ENCODE data around the gene MYO16.

The MYO16 gene

GRCh38 chr13:109145631-109146030 is 516.2 kb downstream of the MYO16 start:
- H3K27me3 ChIP-seq (ENCODE audit: control insufficient read depth, insufficient read depth, low read length, poor library complexity, severe bottlenecking) = no peaks in the 10 kb centered on the region
- 23 to 24% methylated on average over 2 to 4 of the region's 4 CpGs for WGBS, 2 experiments
- no peak overlapping the region for H3K4me3 ChIP-seq (ENCODE audit: insufficient read depth, low read depth, low read length)
- no peaks in the 10 kb centered on the region for H3K9me3 ChIP-seq (ENCODE audit: control insufficient read depth, low read length)
- no peaks in the 10 kb centered on the region for H3K36me3 ChIP-seq (ENCODE audit: control insufficient read depth, insufficient read depth, low read length)
- H3K4me1 ChIP-seq (ENCODE audit: control insufficient read depth, insufficient read depth, low read length) = peaks cover 5% of the 10 kb centered on the region
- no peak overlapping the region for H3K27ac ChIP-seq (ENCODE audit: insufficient read depth, low read depth, low read length, poor library complexity, severe bottlenecking)

GRCh38 chr13:109146393-109146792 is 517.0 kb downstream of the MYO16 start:
- Histone ChIP-seq H3K9me3 (ENCODE audit: control insufficient read depth, low read length) (no peaks in the 10 kb centered on the region), H3K27me3 (ENCODE audit: control insufficient read depth, insufficient read depth, low read length, poor library complexity, severe bottlenecking) (no peaks in the 10 kb centered on the region), H3K27ac (ENCODE audit: insufficient read depth, low read depth, low read length, poor library complexity, severe bottlenecking) (no peak overlapping the region), H3K4me3 (ENCODE audit: insufficient read depth, low read depth, low read length) (no peak overlapping the region), H3K36me3 (ENCODE audit: control insufficient read depth, insufficient read depth, low read length) (no peaks in the 10 kb centered on the region), H3K4me1 (ENCODE audit: control insufficient read depth, insufficient read depth, low read length) (peaks cover 13% of the 10 kb centered on the region)
- WGBS, 2 experiments = 95 to 97% methylated on average over 4 of the region's 4 CpGs

- WGBS, 2 experiments = 93 to 97% methylated on average over 11 of the region's 11 CpGs
- Histone ChIP-seq H3K27me3 (ENCODE audit: control insufficient read depth, insufficient read depth, low read length, poor library complexity, severe bottlenecking) (no peaks in the 10 kb centered on the region), H3K9me3 (ENCODE audit: control insufficient read depth, low read length) (no peaks in the 10 kb centered on the region), H3K36me3 (ENCODE audit: control insufficient read depth, insufficient read depth, low read length) (no peaks in the 10 kb centered on the region), H3K27ac (ENCODE audit: insufficient read depth, low read depth, low read length, poor library complexity, severe bottlenecking) (no peak overlapping the region), H3K4me1 (ENCODE audit: control insufficient read depth, insufficient read depth, low read length) (peaks cover 16% of the 10 kb centered on the region), H3K4me3 (ENCODE audit: insufficient read depth, low read depth, low read length) (no peak overlapping the region)
Observed at GRCh38 chr13:109146912-109147647, 517.7 kb downstream of the MYO16 start.

- Histone ChIP-seq H3K27ac (ENCODE audit: insufficient read depth, low read depth, low read length, poor library complexity, severe bottlenecking) (no peak overlapping the region), H3K9me3 (ENCODE audit: control insufficient read depth, low read length) (no peaks in the 10 kb centered on the region), H3K36me3 (ENCODE audit: control insufficient read depth, insufficient read depth, low read length) (no peaks in the 10 kb centered on the region), H3K4me1 (ENCODE audit: control insufficient read depth, insufficient read depth, low read length) (peaks cover 16% of the 10 kb centered on the region), H3K27me3 (ENCODE audit: control insufficient read depth, insufficient read depth, low read length, poor library complexity, severe bottlenecking) (no peaks in the 10 kb centered on the region), H3K4me3 (ENCODE audit: insufficient read depth, low read depth, low read length) (no peak overlapping the region)
- WGBS, 2 experiments = 90 to 95% methylated on average over 2 to 3 of the region's 3 CpGs
Observed at GRCh38 chr13:109148243-109148642, 518.8 kb downstream of the MYO16 start.

- no peak overlapping the region for H3K4me3 ChIP-seq (ENCODE audit: insufficient read depth, low read depth, low read length)
- H3K9me3 ChIP-seq (ENCODE audit: control insufficient read depth, low read length) = no peaks in the 10 kb centered on the region
- H3K27ac ChIP-seq (ENCODE audit: insufficient read depth, low read depth, low read length, poor library complexity, severe bottlenecking) = no peak overlapping the region
- H3K36me3 ChIP-seq (ENCODE audit: control insufficient read depth, insufficient read depth, low read length) = no peaks in the 10 kb centered on the region
- H3K4me1 ChIP-seq (ENCODE audit: control insufficient read depth, insufficient read depth, low read length) = peaks cover 16% of the 10 kb centered on the region
- H3K27me3 ChIP-seq (ENCODE audit: control insufficient read depth, insufficient read depth, low read length, poor library complexity, severe bottlenecking) = no peaks in the 10 kb centered on the region
Observed at GRCh38 chr13:109150696-109151095, 521.3 kb downstream of the MYO16 start.

- no peak overlapping the region for H3K4me3 ChIP-seq (ENCODE audit: insufficient read depth, low read depth, low read length)
- no peak overlapping the region for H3K27ac ChIP-seq (ENCODE audit: insufficient read depth, low read depth, low read length, poor library complexity, severe bottlenecking)
- WGBS, 2 experiments = 96 to 97% methylated on average over 3 of the region's 3 CpGs
- H3K4me1 ChIP-seq (ENCODE audit: control insufficient read depth, insufficient read depth, low read length) = peaks cover 16% of the 10 kb centered on the region
- no peaks in the 10 kb centered on the region for H3K36me3 ChIP-seq (ENCODE audit: control insufficient read depth, insufficient read depth, low read length)
- no peaks in the 10 kb centered on the region for H3K9me3 ChIP-seq (ENCODE audit: control insufficient read depth, low read length)
- no peaks in the 10 kb centered on the region for H3K27me3 ChIP-seq (ENCODE audit: control insufficient read depth, insufficient read depth, low read length, poor library complexity, severe bottlenecking)
Observed at GRCh38 chr13:109151255-109151654, 521.8 kb downstream of the MYO16 start.

GRCh38 chr13:109151696-109152095 is 522.3 kb downstream of the MYO16 start:
- H3K4me1 ChIP-seq (ENCODE audit: control insufficient read depth, insufficient read depth, low read length) = peaks cover 16% of the 10 kb centered on the region
- H3K27me3 ChIP-seq (ENCODE audit: control insufficient read depth, insufficient read depth, low read length, poor library complexity, severe bottlenecking) = no peaks in the 10 kb centered on the region
- no peak overlapping the region for H3K27ac ChIP-seq (ENCODE audit: insufficient read depth, low read depth, low read length, poor library complexity, severe bottlenecking)
- H3K4me3 ChIP-seq (ENCODE audit: insufficient read depth, low read depth, low read length) = no peak overlapping the region
- H3K36me3 ChIP-seq (ENCODE audit: control insufficient read depth, insufficient read depth, low read length) = no peaks in the 10 kb centered on the region
- WGBS, 2 experiments = 55 to 66% methylated on average over 5 of the region's 5 CpGs
- no peaks in the 10 kb centered on the region for H3K9me3 ChIP-seq (ENCODE audit: control insufficient read depth, low read length)

GRCh38 chr13:109152311-109152820 is 523.0 kb downstream of the MYO16 start:
- WGBS, 2 experiments = 92 to 94% methylated on average over 9 of the region's 9 CpGs
- Histone ChIP-seq H3K27me3 (ENCODE audit: control insufficient read depth, insufficient read depth, low read length, poor library complexity, severe bottlenecking) (no peaks in the 10 kb centered on the region), H3K36me3 (ENCODE audit: control insufficient read depth, insufficient read depth, low read length) (no peaks in the 10 kb centered on the region), H3K4me1 (ENCODE audit: control insufficient read depth, insufficient read depth, low read length) (peaks cover 16% of the 10 kb centered on the region), H3K27ac (ENCODE audit: insufficient read depth, low read depth, low read length, poor library complexity, severe bottlenecking) (no peak overlapping the region), H3K9me3 (ENCODE audit: control insufficient read depth, low read length) (no peaks in the 10 kb centered on the region), H3K4me3 (ENCODE audit: insufficient read depth, low read depth, low read length) (no peak overlapping the region)

GRCh38 chr13:109152941-109153340 is 523.5 kb downstream of the MYO16 start:
- no peak overlapping the region for H3K27ac ChIP-seq (ENCODE audit: insufficient read depth, low read depth, low read length, poor library complexity, severe bottlenecking)
- no peaks in the 10 kb centered on the region for H3K9me3 ChIP-seq (ENCODE audit: control insufficient read depth, low read length)
- H3K36me3 ChIP-seq (ENCODE audit: control insufficient read depth, insufficient read depth, low read length) = no peaks in the 10 kb centered on the region
- H3K27me3 ChIP-seq (ENCODE audit: control insufficient read depth, insufficient read depth, low read length, poor library complexity, severe bottlenecking) = no peaks in the 10 kb centered on the region
- H3K4me3 ChIP-seq (ENCODE audit: insufficient read depth, low read depth, low read length) = no peak overlapping the region
- 94 to 96% methylated on average over 10 of the region's 10 CpGs for WGBS, 2 experiments
- peaks cover 16% of the 10 kb centered on the region for H3K4me1 ChIP-seq (ENCODE audit: control insufficient read depth, insufficient read depth, low read length)

GRCh38 chr13:109154146-109154545 is 524.7 kb downstream of the MYO16 start:
- no peak overlapping the region for H3K27ac ChIP-seq (ENCODE audit: insufficient read depth, low read depth, low read length, poor library complexity, severe bottlenecking)
- H3K4me3 ChIP-seq (ENCODE audit: insufficient read depth, low read depth, low read length) = no peak overlapping the region
- H3K27me3 ChIP-seq (ENCODE audit: control insufficient read depth, insufficient read depth, low read length, poor library complexity, severe bottlenecking) = no peaks in the 10 kb centered on the region
- 91 to 96% methylated on average over 8 of the region's 8 CpGs for WGBS, 2 experiments
- no peaks in the 10 kb centered on the region for H3K9me3 ChIP-seq (ENCODE audit: control insufficient read depth, low read length)
- H3K36me3 ChIP-seq (ENCODE audit: control insufficient read depth, insufficient read depth, low read length) = no peaks in the 10 kb centered on the region
- peaks cover 16% of the 10 kb centered on the region for H3K4me1 ChIP-seq (ENCODE audit: control insufficient read depth, insufficient read depth, low read length)

Data from ectodermal cell (in vitro differentiated cells).